Endothelial cell of umbilical vein (primary cell): ENCODE measurements around the gene LSP1. TPM values are rescaled to one million over a fixed set of nuclear protein-coding genes. Genes with fewer than 3 reads are reported as not detected.
A peak's percentile ranks its signal among the peaks of the same experiment; 100 is the strongest.

ENCODE experiments used
- BruUV-seq: library from RNA; stranded (reverse); fragments of 400-500 nt; replicated peaks from 2 replicates; lab custom pipeline; 2021; lab: Mats Ljungman, UMichigan
- CTCF ChIA-PET: fragments of 300-600, 350-600 bp; sonication (Branson Sonifier 250); formaldehyde crosslinking; loops from one replicate; lab custom pipeline; 2021; ENCODE audit warnings: antibody characterized with exemption, inconsistent platforms; lab: Charles Lee
- POLR2A ChIA-PET: fragments of 300-600, 350-600 bp; sonication (Branson Sonifier 250); formaldehyde crosslinking; loops from one replicate; lab custom pipeline; 2021; ENCODE audit warnings: antibody characterized with exemption, inconsistent platforms; lab: Charles Lee
- DNase-seq: peaks from one replicate; pipeline ENCODE4 v3.0.0-alpha.2; 2011; ENCODE audit warnings: low read depth, low spot score
- FAIRE-seq: peaks from 2 replicates; lab custom pipeline; 2011; peaks lifted over from hg19 to GRCh38; lab: Jason Lieb, UNC
- H2AFZ ChIP-seq: 2 replicates; pipeline ENCODE4 v1.6.0; 2012; ENCODE audit warnings: low read depth, low read length, control low read depth, inconsistent platforms
- H3K27ac ChIP-seq: 2 replicates; pipeline ENCODE4 v1.5.1; 2011; ENCODE audit warnings: low read depth, mild to moderate bottlenecking, control low read depth, low read length, moderate library complexity; ENCODE audit not compliant: insufficient read depth
- H3K27me3 ChIP-seq, 2 experiments: 2 replicates each; pipeline versions ENCODE4 v1.6.0 to v1.6.1; 2011; ENCODE audit warnings: low read length in 2 of 2, mixed read lengths in 1 of 2; ENCODE audit not compliant: control insufficient read depth in 2 of 2, insufficient read depth in 2 of 2
- H3K36me3 ChIP-seq, 2 experiments: 2 replicates in 1 of 2; 3 replicates in 1 of 2; pipeline ENCODE4 v1.5.1; 2011; ENCODE audit warnings: low read length in 2 of 2, mild to moderate bottlenecking in 1 of 2, moderate library complexity in 1 of 2; ENCODE audit not compliant: control insufficient read depth in 2 of 2, insufficient read depth in 2 of 2; ENCODE audit errors: extremely low read depth in 1 of 2
- H3K4me1 ChIP-seq: 3 replicates; pipeline ENCODE4 v1.5.1; 2011; ENCODE audit warnings: mild to moderate bottlenecking, low read length; ENCODE audit not compliant: control insufficient read depth, insufficient read depth; ENCODE audit errors: extremely low read depth
- H3K4me2 ChIP-seq: 2 replicates; pipeline ENCODE4 v1.6.1; 2011; ENCODE audit warnings: low read length, control low read depth, mixed read lengths; ENCODE audit not compliant: insufficient read depth
- H3K4me3 ChIP-seq, 3 experiments: fragments of 200-600 bp in 1 of 3; sonication (generic), shearing (Covaris generic) in 1 of 3; replicated peaks in 1 of 3; 2 replicates each; pipeline ENCODE4 v1.5.1; 2011 to 2016; ENCODE audit warnings: control low read depth in 3 of 3, low read length in 3 of 3, mild to moderate bottlenecking in 2 of 3, inconsistent platforms in 1 of 3, low read depth in 1 of 3, moderate library complexity in 1 of 3; ENCODE audit not compliant: insufficient read depth in 1 of 3
- H3K79me2 ChIP-seq: 2 replicates; pipeline ENCODE4 v1.6.0; 2012; ENCODE audit warnings: low read length, inconsistent platforms; ENCODE audit not compliant: control insufficient read depth, insufficient read depth
- H3K9ac ChIP-seq: replicated peaks from 2 replicates; pipeline ENCODE3; 2011; ENCODE audit warnings: low read length, control low read depth; ENCODE audit not compliant: insufficient read depth; ENCODE audit errors: extremely low read depth
- H3K9me1 ChIP-seq: replicated peaks from 3 replicates; pipeline ENCODE4 v1.6.0; 2011; ENCODE audit warnings: mild to moderate bottlenecking, low read length; ENCODE audit not compliant: control insufficient read depth, insufficient read depth; ENCODE audit errors: extremely low read depth
- H3K9me3 ChIP-seq: replicated peaks from 2 replicates; pipeline ENCODE4 v1.5.1; 2012; ENCODE audit warnings: low read length, inconsistent platforms; ENCODE audit not compliant: control insufficient read depth, insufficient read depth
- H4K20me1 ChIP-seq: replicated peaks from 2 replicates; pipeline ENCODE3; 2011; ENCODE audit warnings: mild to moderate bottlenecking, low read length; ENCODE audit not compliant: control insufficient read depth, insufficient read depth; ENCODE audit errors: extremely low read depth
- CTCF ChIP-seq, 2 donors: IDR thresholded peaks; 1 replicate in 1 of 2; 2 replicates in 1 of 2; pipeline ENCODE4 v1.5.1; 2011; ENCODE audit warnings: low read length in 2 of 2, mild to moderate bottlenecking in 2 of 2, moderate library complexity in 2 of 2, control low read depth in 1 of 2, inconsistent platforms in 1 of 2, low read depth in 1 of 2; ENCODE audit not compliant: insufficient read depth in 1 of 2; ENCODE audit errors: extremely low read depth in 1 of 2
- EZH2 ChIP-seq: IDR thresholded peaks from 2 replicates; pipeline ENCODE4 v1.6.1; 2012; ENCODE audit warnings: borderline replicate concordance, low read depth, mild to moderate bottlenecking, moderate library complexity, low read length, inconsistent platforms; ENCODE audit not compliant: severe bottlenecking
- FOS ChIP-seq: IDR thresholded peaks from 2 replicates; pipeline ENCODE4 v1.6.1; 2011; ENCODE audit warnings: mild to moderate bottlenecking, low read length, moderate library complexity, borderline replicate concordance; ENCODE audit not compliant: insufficient read depth
- GATA2 ChIP-seq: IDR thresholded peaks from 2 replicates; pipeline ENCODE4 v1.7.0; 2011; ENCODE audit warnings: low read depth, mild to moderate bottlenecking, moderate library complexity, mixed read lengths, low read length; ENCODE audit not compliant: insufficient read length, insufficient read depth
- JUN ChIP-seq: IDR thresholded peaks from 2 replicates; pipeline ENCODE4 v1.6.1; 2011; ENCODE audit warnings: borderline replicate concordance, low read depth; ENCODE audit not compliant: insufficient read length, insufficient read depth
- MYC ChIP-seq: IDR thresholded peaks from one replicate; pipeline ENCODE4 v1.6.1; 2011; ENCODE audit warnings: mild to moderate bottlenecking, low read depth, low read length
- POLR2A ChIP-seq: IDR thresholded peaks from 2 replicates; pipeline ENCODE4 v1.6.1; 2012; ENCODE audit warnings: low read depth, mild to moderate bottlenecking, control low read depth, low read length
- POLR2AphosphoS5 ChIP-seq: IDR thresholded peaks from 2 replicates; pipeline ENCODE4 v1.6.1; 2012; ENCODE audit warnings: low read depth, mild to moderate bottlenecking, control low read depth, low read length, moderate library complexity; ENCODE audit not compliant: insufficient read depth
- dilution Hi-C: fragments of 300-500 bp; cut with MboI; formaldehyde crosslinking; loops from one replicate; pipeline ENCODE4 v1.15.0; 2019; ENCODE audit warnings: low sequenced_read_pairs; ENCODE audit not compliant: extremely low pct_ligation_motif_present
- intact Hi-C: fragments of 100-400 bp; cut with micrococcal nuclease; formaldehyde crosslinking; loops from one replicate; pipeline ENCODE4 v1.10.0; 2022
- polyA plus RNA-seq, 4 experiments: library from polyadenylated mRNA; depleted of rRNA in 3 of 4; stranded (reverse) in 3 of 4; unstranded in 1 of 4; fragments of >200 nt; gene quantifications; 2 replicates each; pipeline versions ENCODE4 v1.2.1 to v1.2.3, GENCODE V29; 2011 to 2012; ENCODE audit warnings: missing spikeins in 1 of 4
- total RNA-seq: library from RNA; stranded (reverse); gene quantifications from 2 replicates; pipeline ENCODE4 v1.2.3, GENCODE V29; 2021
- TF ChIP-seq, protein P1 (sequence below): IDR thresholded peaks from 2 replicates; pipeline ENCODE4 v1.6.1; 2011; ENCODE audit not compliant: insufficient read depth, insufficient read length

The LSP1 gene
- total and polyA plus RNA-seq, 2 donors (not counting 3 experiments of a cell fraction or from before 2014, with no cell fraction given): not detected

GRCh38 chr11:1880746-1881441, 28.0 kb downstream of the LSP1 start:
- TF ChIP-seq MYC (no peak), POLR2AphosphoS5 (no peak), FOS (no peak), CTCF (IDR thresholded peaks at IDR 0.05; ENCODE audit: extremely low read depth in 1 of 2, insufficient read depth in 1 of 2, low read depth in 1 of 2, low read length in 2 of 2) (no peak), EZH2 (no peak), POLR2A (no peak), GATA2 (no peak), JUN (no peak)
- TF ChIP-seq, protein P1, sequence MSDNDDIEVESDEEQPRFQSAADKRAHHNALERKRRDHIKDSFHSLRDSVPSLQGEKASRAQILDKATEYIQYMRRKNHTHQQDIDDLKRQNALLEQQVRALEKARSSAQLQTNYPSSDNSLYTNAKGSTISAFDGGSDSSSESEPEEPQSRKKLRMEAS: no peak
- Histone ChIP-seq H3K79me2 (no peaks in the 10 kb centered on the region), H3K36me3 (no peaks in the 10 kb centered on the region), H3K4me2 (no peak overlapping the region), H3K27me3 (no peaks in the 10 kb centered on the region), H3K9ac (no peak overlapping the region), H3K9me3 (no peaks in the 10 kb centered on the region), H3K4me3 (no peak overlapping the region), H3K9me1 (no peaks in the 10 kb centered on the region), H3K4me1 (no peaks in the 10 kb centered on the region), H3K27ac (no peak overlapping the region), H4K20me1 (no peaks in the 10 kb centered on the region), H2AFZ (peak overlapping the region; percentile 35)
- dilution Hi-C loops (no loop called here), intact Hi-C loops (no loop called here)
- CTCF ChIA-PET: interaction anchor here (1.1 to 3.7 kb wide), 6 partner anchors 66 to 272 kb away, joined by 3 to 262 read pairs (median 28); partner anchors contain the start of gene MRPL23
- no peak for FAIRE-seq
- POLR2A ChIA-PET: no interaction called here
- no peak for DNase-seq
- no TSS peak for BruUV-seq
